HepG2 (cell line): ENCODE results near the gene CRLF2. TPM values are rescaled to one million over a fixed set of nuclear protein-coding genes. Genes with fewer than 3 reads are reported as not detected.

ENCODE experiments used
- ATAC-seq: fragments of 200-7000 bp; cut with Tn5 transposase; 3 replicates; pipeline ENCODE4 v1.9.1; 2020; ENCODE audit warnings: mild to moderate bottlenecking, moderate library complexity
- BruUV-seq: library from RNA; stranded (reverse); fragments of 400-500 nt; replicated peaks from 2 replicates; lab custom pipeline; 2021; lab: Mats Ljungman, UMichigan
- CTCF ChIA-PET: fragments of 300-600 bp; formaldehyde crosslinking; extraction: SDS; loops from one replicate; lab custom pipeline; 2021; ENCODE audit warnings: low total read pairs, inconsistent platforms, low intra/inter-chr PET ratio; lab: Yijun Ruan, JAX
- POLR2A ChIA-PET: fragments of 350-600 bp; sonication (Branson Sonifier 250); formaldehyde crosslinking; loops from one replicate; lab custom pipeline; 2020; ENCODE audit warnings: antibody characterized with exemption, inconsistent platforms; lab: Yijun Ruan, JAX
- DNase-seq: peaks from one replicate; pipeline ENCODE4 v3.0.0-alpha.2; 2015; ENCODE audit warnings: low spot score
- FAIRE-seq: peaks from 3 replicates; lab custom pipeline; 2011; peaks lifted over from hg19 to GRCh38; lab: Jason Lieb, UNC
- H2AFZ ChIP-seq: one replicate; pipeline ENCODE4 v1.6.1; 2011; ENCODE audit warnings: low read length, inconsistent platforms
- H3K27ac ChIP-seq: fragments of 300-600 bp; 3 replicates; pipeline ENCODE4 v1.8.0; 2011; ENCODE audit warnings: mixed run types, mild to moderate bottlenecking, mixed read lengths, low read length, inconsistent platforms; ENCODE audit not compliant: insufficient read depth; ENCODE audit errors: extremely low read length
- H3K27me3 ChIP-seq, 2 experiments: fragments of 200-600 bp in 1 of 2; 2 replicates in 1 of 2; 3 replicates in 1 of 2; pipeline versions ENCODE4 v1.6.0 to v1.8.0; 2011; ENCODE audit warnings: low read length in 2 of 2, mild to moderate bottlenecking in 2 of 2, moderate library complexity in 2 of 2, inconsistent platforms in 1 of 2; ENCODE audit not compliant: insufficient read depth in 2 of 2, control insufficient read depth in 1 of 2
- H3K36me3 ChIP-seq, 2 experiments: fragments of 200-600 bp in 1 of 2; replicated peaks in 1 of 2; 2 replicates in 1 of 2; 3 replicates in 1 of 2; pipeline versions ENCODE4 v1.5.1 to v1.8.0; 2011; ENCODE audit warnings: low read length in 2 of 2, inconsistent platforms in 1 of 2; ENCODE audit not compliant: insufficient read depth in 2 of 2, control insufficient read depth in 1 of 2
- H3K4me1 ChIP-seq: 2 replicates; pipeline ENCODE4 v1.5.1; 2012; ENCODE audit warnings: low read length, inconsistent platforms; ENCODE audit not compliant: insufficient read depth
- H3K4me2 ChIP-seq: 2 replicates; pipeline ENCODE4 v1.6.0; 2011; ENCODE audit warnings: low read depth, low read length, inconsistent platforms
- H3K4me3 ChIP-seq, 3 experiments: fragments of 200-600 bp in 1 of 3; sonication (generic), shearing (Covaris generic) in 1 of 3; replicated peaks in 1 of 3; 2 replicates each; pipeline ENCODE4 v1.5.1; 2011 to 2016; ENCODE audit warnings: low read length in 3 of 3, inconsistent platforms in 2 of 3, low read depth in 2 of 3, mild to moderate bottlenecking in 2 of 3, control low read depth in 1 of 3, mixed read lengths in 1 of 3; ENCODE audit not compliant: insufficient read depth in 1 of 3
- H3K79me2 ChIP-seq: one replicate; pipeline ENCODE4 v1.6.1; 2011; ENCODE audit warnings: low read length, inconsistent platforms; ENCODE audit not compliant: insufficient read depth
- H3K9ac ChIP-seq: 2 replicates; pipeline ENCODE4 v1.6.0; 2011; ENCODE audit warnings: mild to moderate bottlenecking, low read depth, low read length, inconsistent platforms; ENCODE audit not compliant: insufficient read depth
- H3K9me3 ChIP-seq: 2 replicates; pipeline ENCODE4 v1.5.1; 2012; ENCODE audit warnings: mild to moderate bottlenecking, low read length
- H4K20me1 ChIP-seq: 2 replicates; pipeline ENCODE4 v1.6.0; 2011; ENCODE audit warnings: inconsistent platforms, mild to moderate bottlenecking, low read length, moderate library complexity; ENCODE audit not compliant: insufficient read depth
- AHDC1 ChIP-seq: sonication (generic); formaldehyde crosslinking; IDR thresholded peaks from 2 replicates; pipeline ENCODE4 v1.5.1; 2020; ENCODE audit warnings: mild to moderate bottlenecking, missing genetic modification reagents, borderline replicate concordance
- HOMEZ ChIP-seq: IDR thresholded peaks from 2 replicates; pipeline ENCODE4 v1.6.1; 2016; ENCODE audit warnings: low read depth
- KLF12 ChIP-seq: sonication (generic); formaldehyde crosslinking; IDR thresholded peaks from 2 replicates; pipeline ENCODE4 v1.4.0; 2020; ENCODE audit warnings: missing genetic modification reagents, borderline replicate concordance
- ZFP62 ChIP-seq: sonication (generic); formaldehyde crosslinking; IDR thresholded peaks from 2 replicates; pipeline ENCODE4 v1.4.0; 2020; ENCODE audit warnings: missing genetic modification reagents
- ZNF709 ChIP-seq: sonication (generic); formaldehyde crosslinking; IDR thresholded peaks from 2 replicates; pipeline ENCODE4 v1.5.0; 2020; ENCODE audit warnings: mild to moderate bottlenecking, missing genetic modification reagents
- WGBS: methylation state at CpG from one replicate; pipeline ENCODE4 v1.1.6; 2017; ENCODE audit warnings: low lambda C conversion rate; 5-methylcytosine and 5-hydroxymethylcytosine counted together
- in situ Hi-C: cut with HindIII; loops from 2 replicates; pipeline ENCODE4 v1.10.0; 2017; ENCODE audit warnings: low pct_unique_long_range_greater_than_20kb; ENCODE audit not compliant: extremely low pct_ligation_motif_present
- intact Hi-C: fragments of 100-400 bp; cut with micrococcal nuclease; formaldehyde crosslinking; loops from one replicate; pipeline ENCODE4 v1.10.0; 2022; ENCODE audit not compliant: unreplicated experiment
- polyA plus RNA-seq, 8 experiments: library from polyadenylated mRNA; depleted of rRNA in 3 of 8; stranded (reverse) in 7 of 8; unstranded in 1 of 8; fragments of >200 nt; fragmentation: Illumina TruSeq in 4 of 8; extraction: Trizol in 4 of 8; gene quantifications; 2 replicates each; pipeline versions ENCODE4 v1.2.1 to v1.2.3, GENCODE V29; 2011 to 2016; ENCODE audit warnings: low read depth in 4 of 8, missing spikeins in 1 of 8, mixed read lengths in 1 of 8; ENCODE audit not compliant: insufficient read depth in 1 of 8
- total RNA-seq, 5 experiments: library from RNA; depleted of rRNA; stranded (reverse); fragments of >200 nt; fragmentation: Illumina TruSeq; extraction: Trizol; gene quantifications; 2 replicates each; pipeline ENCODE4 v1.2.3, GENCODE V29; 2016; ENCODE audit warnings: low read depth in 1 of 5

The CRLF2 gene
- total and polyA plus RNA-seq, 2 of the 13 experiments (the other 11 are each of a cell fraction or from before 2014, with no cell fraction given): not detected

GRCh38 chrX:1167466-1167865 lies 45.0 kb downstream of the CRLF2 start (continued):
- no peak for TF ChIP-seq AHDC1
- TF ChIP-seq ZNF709: no peak
- TF ChIP-seq KLF12 (CRISPR knock-in tag): no peak
- TF ChIP-seq HOMEZ: no peak

GRCh38 chrX:1165535-1166196 lies 46.8 kb downstream of the CRLF2 start:
- CTCF ChIA-PET: no interaction called here
- ATAC-seq: no peak; the same call in 1 of the 3 replicates
- Histone ChIP-seq H3K4me2 (no peak overlapping the region), H3K4me1 (no peaks in the 10 kb centered on the region), H3K4me3 (no peak overlapping the region), H4K20me1 (no peaks in the 10 kb centered on the region), H3K9me3 (no peaks in the 10 kb centered on the region), H2AFZ (no peak overlapping the region), H3K27me3 (no peaks in the 10 kb centered on the region), H3K9ac (no peak overlapping the region), H3K27ac (no peak overlapping the region), H3K79me2 (no peaks in the 10 kb centered on the region), H3K36me3 (no peaks in the 10 kb centered on the region)
- FAIRE-seq: no peak
- 48% methylated on average over 12 of the region's 12 CpGs for WGBS
- no peak for DNase-seq
- POLR2A ChIA-PET: no interaction called here
- intact Hi-C loops: no loop called here
- BruUV-seq: no TSS peak
- in situ Hi-C loops: no loop called here
- TF ChIP-seq ZFP62 (CRISPR knock-in tag): no peak
